ENCODE measurements around the gene PRKCA. TPM values are rescaled to one million over a fixed set of nuclear protein-coding genes. Genes with fewer than 3 reads are reported as not detected.

PRKCA gene
- total and polyA plus RNA-seq, 2 of the 13 experiments (the other 11 are each of a cell fraction or from before 2014, with no cell fraction given), result 18.5 to 21.5 TPM

GRCh38 chr17:66450008-66450851, 147.8 kb downstream of the PRKCA start (continued):
- TF ChIP-seq ZHX2 (IDR thresholded peaks at IDR 0.05; ENCODE audit: low read depth) (no peak), ZHX2 (CRISPR knock-in tag; IDR thresholded peaks at IDR 0.05; ENCODE audit: borderline replicate concordance) (no peak), E2F2 (CRISPR knock-in tag; IDR thresholded peaks at IDR 0.05; ENCODE audit: borderline replicate concordance) (no peak), ZNF703 (CRISPR knock-in tag; IDR thresholded peaks at IDR 0.05; ENCODE audit: borderline replicate concordance) (no peak), ZNF605 (CRISPR knock-in tag; IDR thresholded peaks at IDR 0.05) (no peak; the same call in 1 of the 2 replicates), SALL1 (CRISPR knock-in tag; IDR thresholded peaks at IDR 0.05) (peak; percentile 33; the same call in 1 of the 2 replicates), DMAP1 (CRISPR knock-in tag; IDR thresholded peaks at IDR 0.05) (no peak), AHDC1 (CRISPR knock-in tag; IDR thresholded peaks at IDR 0.05; ENCODE audit: borderline replicate concordance) (no peak), ZNF292 (CRISPR knock-in tag; IDR thresholded peaks at IDR 0.05; ENCODE audit: borderline replicate concordance, low read depth) (0 out of 2 replicates have a peak, but pooled peaks have one; percentile 28), MLLT10 (CRISPR knock-in tag; IDR thresholded peaks at IDR 0.05) (no peak), TFDP1 (CRISPR knock-in tag; IDR thresholded peaks at IDR 0.05; ENCODE audit: borderline replicate concordance) (no peak), ZNF546 (CRISPR knock-in tag; conservative IDR thresholded peaks at IDR 0.05) (no peak), MED8 (CRISPR knock-in tag; IDR thresholded peaks at IDR 0.05; ENCODE audit: insufficient replicate concordance) (no peak), TCF12 (IDR thresholded peaks at IDR 0.05) (no peak), TCF12 (CRISPR knock-in tag; IDR thresholded peaks at IDR 0.05) (no peak)

Data from HepG2 (cell line).